OCI-LY3 (cell line): ENCODE measurements around the gene HIPK4.
"Not testable (repeated sequence)": the region's sequence is repeated elsewhere in the genome, so short reads cannot be mapped to it uniquely, and the experiment has no call there.

Experiments
- H2AFZ ChIP-seq: fragments of 200-600, 300-600 bp; shearing (Covaris generic); 2 replicates; pipeline ENCODE4 v1.6.0; 2014; ENCODE audit warnings: antibody characterized with exemption, low read depth, low read length
- H3K27ac ChIP-seq: fragments of 200-600, 300-600 bp; sonication (generic); 2 replicates; pipeline ENCODE4 v1.5.1; 2014; ENCODE audit warnings: mild to moderate bottlenecking, low read length, moderate library complexity, mixed read lengths
- H3K27me3 ChIP-seq: fragments of 200-600, 300-600 bp; sonication (generic); 2 replicates; pipeline ENCODE4 v1.6.1; 2014; ENCODE audit warnings: low read depth, low read length, mixed read lengths
- H3K36me3 ChIP-seq: fragments of 200-600, 300-600 bp; sonication (generic); replicated peaks from 2 replicates; pipeline ENCODE3; 2014; ENCODE audit warnings: low read depth, low read length, mixed read lengths
- H3K4me1 ChIP-seq: fragments of 300-600, 200-600 bp; sonication (generic); 2 replicates; pipeline ENCODE4 v1.6.1; 2014; ENCODE audit warnings: low read length, mixed read lengths
- H3K4me2 ChIP-seq: fragments of 200-600, 300-600 bp; sonication (generic); 2 replicates; pipeline ENCODE4 v1.6.1; 2014; ENCODE audit warnings: low read length, mixed read lengths
- H3K4me3 ChIP-seq: fragments of 300-600, 200-600 bp; sonication (generic); 2 replicates; pipeline ENCODE4 v1.5.1; 2014; ENCODE audit warnings: antibody characterized with exemption, mild to moderate bottlenecking, low read length, moderate library complexity
- H3K79me2 ChIP-seq: fragments of 300-600, 200-600 bp; shearing (Covaris generic); 2 replicates; pipeline ENCODE4 v1.6.1; 2014; ENCODE audit warnings: mild to moderate bottlenecking, low read length, mixed read lengths
- H3K9ac ChIP-seq: fragments of 300-600, 200-600 bp; shearing (Covaris generic); 2 replicates; pipeline ENCODE4 v1.6.0; 2014; ENCODE audit warnings: mild to moderate bottlenecking, low read length, moderate library complexity
- H3K9me3 ChIP-seq: fragments of 200-600, 300-600 bp; shearing (Covaris generic); 2 replicates; pipeline ENCODE4 v1.6.1; 2014; ENCODE audit warnings: low read length, mixed read lengths; ENCODE audit not compliant: insufficient read depth
- H4K20me1 ChIP-seq: fragments of 200-600, 300-600 bp; sonication (generic); 2 replicates; pipeline ENCODE4 v1.6.1; 2016; ENCODE audit warnings: low read length, mixed read lengths; ENCODE audit not compliant: insufficient read depth
- CTCF ChIP-seq: fragments of 200-600, 300-600 bp; sonication (generic); IDR thresholded peaks from 2 replicates; pipeline ENCODE4 v1.5.1; 2014; ENCODE audit warnings: antibody characterized with exemption, low read length, low read depth
- EZH2phosphoT487 ChIP-seq: fragments of 200-600 bp; shearing (Covaris generic); IDR thresholded peaks from 2 replicates; pipeline ENCODE4 v1.6.1; 2018; ENCODE audit warnings: antibody characterized with exemption, mixed run types, low read depth

The HIPK4 gene, protein sequence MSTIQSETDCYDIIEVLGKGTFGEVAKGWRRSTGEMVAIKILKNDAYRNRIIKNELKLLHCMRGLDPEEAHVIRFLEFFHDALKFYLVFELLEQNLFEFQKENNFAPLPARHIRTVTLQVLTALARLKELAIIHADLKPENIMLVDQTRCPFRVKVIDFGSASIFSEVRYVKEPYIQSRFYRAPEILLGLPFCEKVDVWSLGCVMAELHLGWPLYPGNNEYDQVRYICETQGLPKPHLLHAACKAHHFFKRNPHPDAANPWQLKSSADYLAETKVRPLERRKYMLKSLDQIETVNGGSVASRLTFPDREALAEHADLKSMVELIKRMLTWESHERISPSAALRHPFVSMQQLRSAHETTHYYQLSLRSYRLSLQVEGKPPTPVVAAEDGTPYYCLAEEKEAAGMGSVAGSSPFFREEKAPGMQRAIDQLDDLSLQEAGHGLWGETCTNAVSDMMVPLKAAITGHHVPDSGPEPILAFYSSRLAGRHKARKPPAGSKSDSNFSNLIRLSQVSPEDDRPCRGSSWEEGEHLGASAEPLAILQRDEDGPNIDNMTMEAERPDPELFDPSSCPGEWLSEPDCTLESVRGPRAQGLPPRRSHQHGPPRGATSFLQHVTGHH

DNA sequence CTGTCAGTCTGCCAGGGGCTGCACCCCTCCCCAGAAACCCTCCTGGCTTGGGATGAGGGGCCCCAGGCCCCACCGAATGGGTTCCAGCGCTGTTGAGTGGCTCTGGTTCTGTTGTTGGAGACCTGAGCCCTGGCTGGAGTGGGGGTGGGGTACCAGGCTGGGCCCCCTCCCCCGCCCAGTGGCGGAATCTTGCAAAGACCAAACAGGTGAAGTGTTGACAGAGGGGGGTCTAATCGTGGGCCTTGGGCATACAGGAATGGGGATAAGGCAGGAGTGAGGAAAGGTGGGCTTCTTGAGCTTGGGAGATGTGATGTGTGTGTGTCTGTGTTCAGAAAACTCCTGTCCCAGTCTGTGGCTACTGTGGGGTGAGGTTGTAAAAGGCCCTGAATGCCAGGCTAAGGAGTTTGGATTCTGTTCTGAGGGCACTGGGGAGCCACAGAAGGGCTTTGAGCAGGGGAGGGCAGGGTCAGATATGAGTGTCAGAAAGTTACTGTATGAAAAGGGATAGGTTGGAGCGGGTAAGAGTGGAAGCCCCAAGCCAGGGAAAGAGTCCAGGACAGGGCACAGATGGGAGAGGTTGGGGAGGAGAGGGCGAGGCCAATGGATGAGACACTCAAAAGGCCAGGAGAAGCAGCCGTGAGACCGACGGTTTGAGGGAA lies at the start of gene HIPK4:
TSS of gene HIPK4 (minus strand) at position 98 of the 659 bp plus-strand sequence. CDS start 279 bp downstream, outside the sequence.
- TF ChIP-seq CTCF (no peak), EZH2phosphoT487 (no peak)
- Histone ChIP-seq H4K20me1 (no peaks in the 10 kb centered on the region), H3K36me3 (no peaks in the 10 kb centered on the region), H3K4me2 (no peak within 1 kb of the TSS), H3K4me1 (no peaks in the 10 kb centered on the region), H3K79me2 (no peaks in the 10 kb centered on the region), H3K9ac (no peak within 1 kb of the TSS), H2AFZ (no peak within 1 kb of the TSS), H3K4me3 (no peak within 1 kb of the TSS), H3K27ac (no peak within 1 kb of the TSS), H3K9me3 (no peaks in the 10 kb centered on the region), H3K27me3 (peaks cover 11% of the 10 kb centered on the region; the same call in 1 of the 2 replicates)

DNA sequence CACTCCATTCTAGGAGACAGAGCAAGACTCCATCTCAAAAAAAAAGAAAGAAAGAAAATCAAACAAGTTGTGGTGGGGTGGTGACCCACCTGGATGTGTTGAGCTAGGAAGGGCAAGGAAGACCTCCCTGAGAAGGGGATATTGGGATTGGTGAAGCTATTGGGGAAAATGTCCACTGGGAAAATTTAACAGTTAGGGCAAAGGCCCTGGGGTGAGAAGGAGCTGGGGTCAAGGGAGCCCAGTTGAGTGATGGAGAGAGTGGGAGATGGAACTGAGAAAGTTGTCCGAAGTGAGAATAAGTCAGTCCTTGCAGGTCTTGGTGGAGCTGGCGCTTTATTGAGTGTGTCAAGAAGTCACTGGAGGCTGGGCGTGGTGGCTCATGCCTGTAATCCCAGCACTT lies 48.3 kb upstream of the HIPK4 start:
- no peak for TF ChIP-seq CTCF
- no peak for TF ChIP-seq EZH2phosphoT487
- no peak overlapping the region for H2AFZ ChIP-seq
- peaks cover 35% of the 10 kb centered on the region for H3K4me1 ChIP-seq
- H3K4me2 ChIP-seq: no peak overlapping the region
- H4K20me1 ChIP-seq: peaks cover 29% of the 10 kb centered on the region
- no peaks in the 10 kb centered on the region for H3K9me3 ChIP-seq
- H3K36me3 ChIP-seq: peaks cover 29% of the 10 kb centered on the region
- no peak overlapping the region for H3K27ac ChIP-seq
- no peak overlapping the region for H3K9ac ChIP-seq
- H3K27me3 ChIP-seq: no peaks in the 10 kb centered on the region
- H3K79me2 ChIP-seq: peaks cover 22% of the 10 kb centered on the region
- no peak overlapping the region for H3K4me3 ChIP-seq

- no peaks in the 10 kb centered on the region for H3K27me3 ChIP-seq
These were observed 43.6 kb upstream of the HIPK4 start for GRCh38 chr19:40433391-40434216.

GRCh38 chr19:40432760-40433159 lies 42.8 kb upstream of the HIPK4 start:
- not testable (repeated sequence) for H3K4me2 ChIP-seq, H3K27ac ChIP-seq, H3K36me3 ChIP-seq, H2AFZ ChIP-seq, H3K9ac ChIP-seq, H4K20me1 ChIP-seq, H3K79me2 ChIP-seq, H3K4me3 ChIP-seq, H3K27me3 ChIP-seq, H3K9me3 ChIP-seq
- H3K4me1 ChIP-seq: peaks cover 34% of the 10 kb centered on the region

More at GRCh38 chr19:40433391-40434216, 43.6 kb upstream of the HIPK4 start:
- Histone ChIP-seq H3K27ac (peak overlapping the region; percentile 80), H2AFZ (peak overlapping the region; percentile 97), H3K4me1 (peaks cover 34% of the 10 kb centered on the region), H3K4me2 (peak overlapping the region; percentile 95), H4K20me1 (no peaks in the 10 kb centered on the region), H3K36me3 (no peaks in the 10 kb centered on the region), H3K9me3 (no peaks in the 10 kb centered on the region), H3K4me3 (peak overlapping the region; percentile 76), H3K9ac (peak overlapping the region; percentile 78), H3K79me2 (no peaks in the 10 kb centered on the region)
- TF ChIP-seq EZH2phosphoT487: no peak
- no peak for TF ChIP-seq CTCF
